ENCODE results near the gene COL23A1.

Gene COL23A1

GRCh38 chr5:178469975-178470759 is 120.0 kb downstream of the COL23A1 start:
- H4K20me1 ChIP-seq (ENCODE audit: insufficient read depth, low read length): no peaks in the 10 kb centered on the region
- DNase-seq: no peak
- H2AFZ ChIP-seq (ENCODE audit: low read length): no peak overlapping the region
- no peaks in the 10 kb centered on the region for H3K9me2 ChIP-seq (replicated peaks; ENCODE audit: insufficient read depth, low read length)
- H3K27ac ChIP-seq (ENCODE audit: low read length): no peak overlapping the region
- H3K36me3 ChIP-seq (replicated peaks; ENCODE audit: insufficient read depth, low read length): no peaks in the 10 kb centered on the region
- H3K27me3 ChIP-seq (replicated peaks; ENCODE audit: insufficient read depth, low read length): peaks cover 17% of the 10 kb centered on the region
- H3K4me1 ChIP-seq (ENCODE audit: low read length): no peaks in the 10 kb centered on the region
- no peak overlapping the region for H3K9ac ChIP-seq (ENCODE audit: low read length)
- TF ChIP-seq CTCF (IDR thresholded peaks at IDR 0.05; ENCODE audit: low read length) (no peak), EZH2phosphoT487 (IDR thresholded peaks at IDR 0.05; ENCODE audit: low read length) (no peak), EZH2 (optimal IDR thresholded peaks at IDR 0.05; ENCODE audit: low read depth, low read length) (no peak)
- H3K4me3 ChIP-seq (ENCODE audit: low read length): no peak overlapping the region
- H3F3A ChIP-seq (ENCODE audit: insufficient read depth, low read length): no peaks in the 10 kb centered on the region
- no peaks in the 10 kb centered on the region for H3K79me2 ChIP-seq (ENCODE audit: low read length)
- H3K9me3 ChIP-seq (replicated peaks; ENCODE audit: insufficient read depth, low read length): no peaks in the 10 kb centered on the region
- H3K4me2 ChIP-seq (ENCODE audit: low read depth, low read length): no peak overlapping the region

GRCh38 chr5:178469011-178469974 is 120.9 kb downstream of the COL23A1 start:
- Histone ChIP-seq H3K9ac (ENCODE audit: low read length) (no peak overlapping the region), H4K20me1 (ENCODE audit: insufficient read depth, low read length) (no peaks in the 10 kb centered on the region), H3K36me3 (replicated peaks; ENCODE audit: insufficient read depth, low read length) (no peaks in the 10 kb centered on the region), H3K27me3 (replicated peaks; ENCODE audit: insufficient read depth, low read length) (peaks cover 25% of the 10 kb centered on the region), H3K4me2 (ENCODE audit: low read depth, low read length) (no peak overlapping the region), H3K4me1 (ENCODE audit: low read length) (no peaks in the 10 kb centered on the region), H3K79me2 (ENCODE audit: low read length) (no peaks in the 10 kb centered on the region), H3F3A (ENCODE audit: insufficient read depth, low read length) (no peaks in the 10 kb centered on the region), H3K9me2 (replicated peaks; ENCODE audit: insufficient read depth, low read length) (no peaks in the 10 kb centered on the region), H3K9me3 (replicated peaks; ENCODE audit: insufficient read depth, low read length) (no peaks in the 10 kb centered on the region), H3K27ac (ENCODE audit: low read length) (no peak overlapping the region), H3K4me3 (ENCODE audit: low read length) (no peak overlapping the region), H2AFZ (ENCODE audit: low read length) (no peak overlapping the region)
- no peak for DNase-seq
- TF ChIP-seq EZH2 (optimal IDR thresholded peaks at IDR 0.05; ENCODE audit: low read depth, low read length) (no peak), EZH2phosphoT487 (IDR thresholded peaks at IDR 0.05; ENCODE audit: low read length) (no peak), CTCF (IDR thresholded peaks at IDR 0.05; ENCODE audit: low read length) (no peak)

- Histone ChIP-seq H3F3A (ENCODE audit: insufficient read depth, low read length) (no peaks in the 10 kb centered on the region), H3K79me2 (ENCODE audit: low read length) (no peaks in the 10 kb centered on the region), H3K4me1 (ENCODE audit: low read length) (no peaks in the 10 kb centered on the region), H3K4me2 (ENCODE audit: low read depth, low read length) (no peak overlapping the region), H3K4me3 (ENCODE audit: low read length) (no peak overlapping the region), H3K9me2 (replicated peaks; ENCODE audit: insufficient read depth, low read length) (no peaks in the 10 kb centered on the region), H3K27me3 (replicated peaks; ENCODE audit: insufficient read depth, low read length) (peaks cover 31% of the 10 kb centered on the region), H2AFZ (ENCODE audit: low read length) (no peak overlapping the region), H3K36me3 (replicated peaks; ENCODE audit: insufficient read depth, low read length) (no peaks in the 10 kb centered on the region), H4K20me1 (ENCODE audit: insufficient read depth, low read length) (no peaks in the 10 kb centered on the region), H3K27ac (ENCODE audit: low read length) (no peak overlapping the region), H3K9me3 (replicated peaks; ENCODE audit: insufficient read depth, low read length) (no peaks in the 10 kb centered on the region), H3K9ac (ENCODE audit: low read length) (no peak overlapping the region)
- TF ChIP-seq EZH2phosphoT487 (IDR thresholded peaks at IDR 0.05; ENCODE audit: low read length) (no peak), EZH2 (optimal IDR thresholded peaks at IDR 0.05; ENCODE audit: low read depth, low read length) (no peak), CTCF (IDR thresholded peaks at IDR 0.05; ENCODE audit: low read length) (no peak)
- no peak for DNase-seq
Measured at GRCh38 chr5:178468196-178468685, 122.0 kb downstream of the COL23A1 start.

Measured in MM.1S (cell line).